HTR-8/SVneo (cell line): Measurements from ENCODE around the gene TMEM255B.
"Not testable (repeated sequence)": the region's sequence is repeated elsewhere in the genome, so short reads cannot be mapped to it uniquely, and the experiment has no call there.

Experiments
- DNase-seq: peaks from one replicate; pipeline ENCODE4 v3.0.0; 2011; ENCODE audit warnings: low spot score, mixed read lengths; ENCODE audit not compliant: insufficient read length
- FAIRE-seq: peaks from 2 replicates; lab custom pipeline; 2011; peaks lifted over from hg19 to GRCh38; lab: Jason Lieb, UNC

Gene TMEM255B

GRCh38 chr13:113758651-113759524, at the start of gene TMEM255B:
TMEM255B (plus strand) TSS chr13:113759226; CDS start chr13:113759270, 44 bp downstream.
- DNase-seq, result peak; percentile 75
- no peak for FAIRE-seq

- DNase-seq (no peak), FAIRE-seq (no peak)
These were observed 36.1 kb upstream of the TMEM255B start for GRCh38 chr13:113722921-113723320.

- no peak for DNase-seq
- FAIRE-seq, result peak; percentile 86
These were observed 35.5 kb upstream of the TMEM255B start for GRCh38 chr13:113723410-113724015.

- no peak for FAIRE-seq
- no peak for DNase-seq
These were observed 34.8 kb upstream of the TMEM255B start for GRCh38 chr13:113724016-113724758.

GRCh38 chr13:113724780-113725315, 34.2 kb upstream of the TMEM255B start:
- DNase-seq (peak; percentile 53), FAIRE-seq (no peak)

- not testable (repeated sequence) for DNase-seq, FAIRE-seq
These were observed 33.5 kb upstream of the TMEM255B start for GRCh38 chr13:113725329-113726105.

- not testable (repeated sequence) for FAIRE-seq, DNase-seq
These were observed 32.8 kb upstream of the TMEM255B start for GRCh38 chr13:113726106-113726821.

GRCh38 chr13:113726961-113727411, 32.0 kb upstream of the TMEM255B start:
- DNase-seq, result no peak

GRCh38 chr13:113728571-113729054, 30.4 kb upstream of the TMEM255B start:
- DNase-seq, result no peak
- no peak for FAIRE-seq

More at GRCh38 chr13:113726961-113727411, 32.0 kb upstream of the TMEM255B start:
- FAIRE-seq, result no peak

- no peak for FAIRE-seq
- no peak for DNase-seq
These were observed 29.6 kb upstream of the TMEM255B start for GRCh38 chr13:113729187-113730019.

GRCh38 chr13:113730258-113730691, 28.8 kb upstream of the TMEM255B start:
- no peak for DNase-seq
- FAIRE-seq, result no peak

GRCh38 chr13:113730831-113731191, 28.2 kb upstream of the TMEM255B start:
- DNase-seq (no peak), FAIRE-seq (no peak)

GRCh38 chr13:113731192-113732175, 27.5 kb upstream of the TMEM255B start:
- no peak for DNase-seq
- FAIRE-seq, result no peak

GRCh38 chr13:113732176-113732960, 26.7 kb upstream of the TMEM255B start:
- DNase-seq, result no peak
- FAIRE-seq, result no peak

- DNase-seq (no peak), FAIRE-seq (peak; percentile 96)
These were observed 25.8 kb upstream of the TMEM255B start for GRCh38 chr13:113732961-113733950.
